Peyer's patch (tissue), 4 donors: Measurements from ENCODE around the gene SPSB2. TPM values are rescaled to one million over a fixed set of nuclear protein-coding genes. Genes with fewer than 3 reads are reported as not detected.
"Not testable (repeated sequence)": the region's sequence is repeated elsewhere in the genome, so short reads cannot be mapped to it uniquely, and the experiment has no call there.

Source experiments
- DNase-seq, 3 donors: peaks; one replicate each; pipeline ENCODE4 v3.0.0-alpha.2; 2017 to 2019
- H3K27ac ChIP-seq, 4 donors: fragments of 200-600 bp; sonication (generic); one replicate each; pipeline ENCODE4 v1.5.1; 2016 to 2019
- H3K27me3 ChIP-seq, 2 donors: fragments of 200-600 bp; sonication (generic); one replicate each; pipeline ENCODE4 v1.5.1; 2019
- H3K36me3 ChIP-seq, 3 donors: fragments of 200-600 bp; sonication (generic); one replicate each; pipeline ENCODE4 v1.5.1; 2016 to 2019
- H3K4me1 ChIP-seq, 4 donors: fragments of 200-600 bp; sonication (generic); one replicate each; pipeline ENCODE4 v1.5.1; 2016 to 2019
- H3K4me3 ChIP-seq, 4 donors: fragments of 200-600 bp; sonication (generic); 1 replicate in 3 of 4; 2 replicates in 1 of 4; pipeline ENCODE4 v1.5.1; 2016 to 2019; ENCODE audit warnings: mild to moderate bottlenecking in 1 of 4
- H3K9me3 ChIP-seq, 4 donors: fragments of 200-600 bp; sonication (generic); one replicate each; pipeline ENCODE4 v1.5.1; 2016 to 2019; ENCODE audit warnings: mild to moderate bottlenecking in 1 of 4
- POLR2A ChIP-seq, 2 donors: fragments of 450-650 bp; IDR thresholded peaks; one replicate each; pipeline ENCODE4 v1.5.1; 2017; ENCODE audit warnings: antibody characterized with exemption in 2 of 2, mild to moderate bottlenecking in 2 of 2, moderate library complexity in 2 of 2
- total RNA-seq, 4 donors: library from RNA; depleted of rRNA; stranded (reverse); fragments of >200 nt; gene quantifications; one replicate each; pipeline ENCODE4 v1.1.0, GENCODE V29; 2016
- TF ChIP-seq, protein P1 (sequence below), 6 experiments: fragments of 450-650 bp in 4 of 6; fragments of 200-600 bp in 2 of 6; sonication (generic) in 1 of 6; IDR thresholded peaks; one replicate each; pipeline ENCODE4 v1.5.1; 2017 to 2019; ENCODE audit warnings: antibody characterized with exemption in 6 of 6, mild to moderate bottlenecking in 3 of 6, moderate library complexity in 1 of 6

The SPSB2 gene
- total RNA-seq, 4 donors from 2014 or later: 4.1 to 12.3 (median 9.9) TPM

- DNase-seq: no peak
- TF ChIP-seq, protein P1, sequence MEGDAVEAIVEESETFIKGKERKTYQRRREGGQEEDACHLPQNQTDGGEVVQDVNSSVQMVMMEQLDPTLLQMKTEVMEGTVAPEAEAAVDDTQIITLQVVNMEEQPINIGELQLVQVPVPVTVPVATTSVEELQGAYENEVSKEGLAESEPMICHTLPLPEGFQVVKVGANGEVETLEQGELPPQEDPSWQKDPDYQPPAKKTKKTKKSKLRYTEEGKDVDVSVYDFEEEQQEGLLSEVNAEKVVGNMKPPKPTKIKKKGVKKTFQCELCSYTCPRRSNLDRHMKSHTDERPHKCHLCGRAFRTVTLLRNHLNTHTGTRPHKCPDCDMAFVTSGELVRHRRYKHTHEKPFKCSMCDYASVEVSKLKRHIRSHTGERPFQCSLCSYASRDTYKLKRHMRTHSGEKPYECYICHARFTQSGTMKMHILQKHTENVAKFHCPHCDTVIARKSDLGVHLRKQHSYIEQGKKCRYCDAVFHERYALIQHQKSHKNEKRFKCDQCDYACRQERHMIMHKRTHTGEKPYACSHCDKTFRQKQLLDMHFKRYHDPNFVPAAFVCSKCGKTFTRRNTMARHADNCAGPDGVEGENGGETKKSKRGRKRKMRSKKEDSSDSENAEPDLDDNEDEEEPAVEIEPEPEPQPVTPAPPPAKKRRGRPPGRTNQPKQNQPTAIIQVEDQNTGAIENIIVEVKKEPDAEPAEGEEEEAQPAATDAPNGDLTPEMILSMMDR (IDR thresholded peaks at IDR 0.05): no peak
- no peak for TF ChIP-seq POLR2A (IDR thresholded peaks at IDR 0.05)
- H3K36me3 ChIP-seq: peaks cover 0 to 50% (median 0%) of the 10 kb centered on the region in 3 donors
Observed at GRCh38 chr12:6868211-6869048, 4.7 kb downstream of the SPSB2 start.

GRCh38 chr12:6867413-6868210, 5.5 kb downstream of the SPSB2 start, which contains the start of gene TPI1:
TPI1 (plus strand) TSS chr12:6867531; CDS start chr12:6867567, 36 bp downstream.
- Histone ChIP-seq H3K4me1 (peaks cover 0 to 46% (median 17%) of the 10 kb centered on the region in 4 donors), H3K4me3 (peak within 1 kb of the TSS; percentile 93 to 99 (median 96)), H3K36me3 (peaks cover 0 to 58% (median 0%) of the 10 kb centered on the region in 3 donors), H3K27me3 (no peaks in the 10 kb centered on the region), H3K27ac (peak within 1 kb of the TSS; percentile 96 to 100 (median 98)), H3K9me3 (no peaks in the 10 kb centered on the region)
- TF ChIP-seq, protein P1 (IDR thresholded peaks at IDR 0.05): no peak
- TF ChIP-seq POLR2A (IDR thresholded peaks at IDR 0.05): peak; percentile 99
- peak; percentile 85 to 94 (median 92) for DNase-seq

More at GRCh38 chr12:6868211-6869048, 4.7 kb downstream of the SPSB2 start:
- Histone ChIP-seq H3K4me3 (peak overlapping the region; percentile 93 to 99 (median 96)), H3K4me1 (peaks cover 0 to 46% (median 18%) of the 10 kb centered on the region in 4 donors), H3K27ac (peak overlapping the region; percentile 96 to 100 (median 98)), H3K9me3 (no peaks in the 10 kb centered on the region), H3K27me3 (no peaks in the 10 kb centered on the region)

DNA sequence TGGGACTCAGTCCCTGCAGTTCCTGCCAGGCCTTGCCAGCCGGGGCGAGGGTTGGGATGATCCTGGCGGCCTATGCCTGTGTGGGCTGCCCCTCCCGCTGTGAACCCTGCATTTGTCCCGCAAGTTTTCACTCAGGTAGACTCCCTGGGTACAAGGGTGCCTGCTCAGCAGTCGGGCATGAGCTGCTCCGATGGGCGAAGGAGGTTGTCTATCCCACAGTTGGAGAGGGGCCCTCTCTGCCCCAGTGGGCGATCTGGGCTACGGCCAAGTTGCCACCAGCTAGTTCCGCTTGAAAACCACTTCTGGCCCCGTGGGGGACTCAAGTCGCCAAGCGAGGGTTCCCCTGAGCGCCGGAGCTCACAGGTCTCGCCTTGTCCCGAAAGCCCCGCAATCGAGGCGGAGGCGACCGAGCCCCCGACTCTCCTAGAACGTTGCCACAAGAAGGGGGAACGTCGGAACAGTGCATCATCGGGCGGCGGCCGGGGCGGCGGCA, 6.1 kb downstream of the SPSB2 start:
- no peaks in the 10 kb centered on the region for H3K27me3 ChIP-seq
- no peak for DNase-seq
- H3K4me3 ChIP-seq: peak overlapping the region; percentile 93 to 99 (median 96)
- TF ChIP-seq POLR2A (IDR thresholded peaks at IDR 0.05): no peak
- TF ChIP-seq, protein P1 (IDR thresholded peaks at IDR 0.05): no peak
- no peaks in the 10 kb centered on the region for H3K9me3 ChIP-seq
- H3K27ac ChIP-seq: peak overlapping the region; percentile 96 to 100 (median 98)
- H3K4me1 ChIP-seq: peaks cover 0 to 43% (median 15%) of the 10 kb centered on the region in 4 donors
- peaks cover 0 to 62% (median 0%) of the 10 kb centered on the region in 3 donors for H3K36me3 ChIP-seq

DNA sequence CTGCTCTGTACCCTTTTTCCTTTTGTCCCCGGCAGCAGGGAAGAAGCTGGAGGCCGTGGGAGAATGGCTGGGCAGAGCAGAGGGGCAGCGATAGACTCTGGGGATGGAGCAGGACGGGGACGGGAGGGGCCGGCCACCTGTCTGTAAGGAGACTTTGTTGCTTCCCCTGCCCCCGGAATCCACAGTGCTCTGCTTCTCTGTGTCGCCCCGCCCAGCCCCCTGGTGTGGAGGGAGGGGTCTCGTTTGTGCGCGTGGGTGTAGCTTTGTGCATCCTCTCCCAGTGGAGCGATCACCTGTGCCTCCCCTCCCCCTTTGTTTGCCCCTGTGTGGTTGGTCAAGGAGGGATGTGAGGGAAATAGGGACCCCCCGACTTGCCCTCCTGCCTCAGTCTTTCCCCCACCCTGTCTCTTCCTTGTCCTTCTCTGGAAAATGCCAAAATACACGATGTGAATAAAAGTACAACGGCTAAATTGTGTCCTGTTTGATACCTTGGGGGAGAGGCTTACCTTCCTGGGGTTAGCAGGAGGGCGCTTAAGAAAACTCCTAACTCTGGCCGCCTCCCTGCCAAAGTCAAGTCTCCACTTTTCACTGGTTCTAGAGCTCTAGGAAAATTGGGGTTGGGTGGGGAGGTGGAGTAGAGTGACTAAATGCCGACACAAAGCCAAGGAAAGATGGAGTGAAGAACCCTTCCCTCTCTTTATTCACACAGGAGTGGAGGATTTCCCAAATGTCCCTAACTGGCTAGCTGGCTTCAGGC, 6.8 kb downstream of the SPSB2 start:
- H3K4me3 ChIP-seq: peak overlapping the region; percentile 93 to 99 (median 96)
- DNase-seq: no peak
- H3K36me3 ChIP-seq: peaks cover 0 to 68% (median 0%) of the 10 kb centered on the region in 3 donors
- H3K27me3 ChIP-seq: no peaks in the 10 kb centered on the region
- TF ChIP-seq, protein P1 (IDR thresholded peaks at IDR 0.05): no peak
- TF ChIP-seq POLR2A (IDR thresholded peaks at IDR 0.05): no peak
- H3K27ac ChIP-seq: peak overlapping the region; percentile 96 to 100 (median 98)
- H3K4me1 ChIP-seq: peaks cover 0 to 37% (median 9%) of the 10 kb centered on the region in 4 donors
- H3K9me3 ChIP-seq: no peaks in the 10 kb centered on the region

GRCh38 chr12:6865307-6865706, 7.8 kb downstream of the SPSB2 start:
- peaks cover 0 to 27% (median 8%) of the 10 kb centered on the region in 4 donors for H3K4me1 ChIP-seq
- not testable (repeated sequence) for H3K27ac ChIP-seq, DNase-seq, H3K4me3 ChIP-seq, H3K9me3 ChIP-seq, H3K27me3 ChIP-seq
- H3K36me3 ChIP-seq: peaks cover 0 to 68% (median 0%) of the 10 kb centered on the region in 3 donors
